A673 (cell line): ENCODE measurements around the gene SH3BP2.

Source experiments
- EZH2 ChIP-seq: fragments of 200-600 bp; sonication (generic); IDR thresholded peaks from 2 replicates; pipeline ENCODE4 v1.6.1; 2017; ENCODE audit warnings: borderline replicate concordance, low read depth, mild to moderate bottlenecking, mixed read lengths, antibody characterized with exemption, low read length; ENCODE audit not compliant: poor library complexity, severe bottlenecking
- TF ChIP-seq, protein P1 (sequence below): fragments of 300-800, 200-600 bp; sonication (generic); conservative IDR thresholded peaks from 2 replicates; pipeline ENCODE4 v1.5.1; 2017; ENCODE audit warnings: low read depth, mild to moderate bottlenecking, antibody characterized with exemption, low read length, moderate library complexity, mixed read lengths

DNA sequence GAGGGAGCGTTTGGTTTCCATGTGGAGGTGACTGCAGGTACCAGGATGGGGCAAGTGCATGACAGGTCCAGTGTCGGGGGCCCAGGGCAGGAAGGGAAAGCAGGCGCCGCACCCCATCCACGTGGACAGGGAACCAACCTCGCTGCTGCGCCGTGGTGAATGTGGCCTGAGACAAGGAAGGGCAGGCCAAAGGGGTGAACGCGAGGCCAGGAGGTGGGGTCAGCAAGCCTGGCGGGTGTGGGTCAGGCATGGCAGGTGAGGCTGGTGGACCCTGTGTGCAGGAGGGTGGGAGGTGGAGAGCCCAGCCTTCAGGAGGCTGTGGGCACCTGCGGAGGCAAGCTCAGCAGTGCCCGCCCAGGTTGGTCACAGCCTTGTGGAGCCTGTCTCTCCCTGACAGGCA is 14.7 kb downstream of the SH3BP2 start:
- TF ChIP-seq, protein P1, sequence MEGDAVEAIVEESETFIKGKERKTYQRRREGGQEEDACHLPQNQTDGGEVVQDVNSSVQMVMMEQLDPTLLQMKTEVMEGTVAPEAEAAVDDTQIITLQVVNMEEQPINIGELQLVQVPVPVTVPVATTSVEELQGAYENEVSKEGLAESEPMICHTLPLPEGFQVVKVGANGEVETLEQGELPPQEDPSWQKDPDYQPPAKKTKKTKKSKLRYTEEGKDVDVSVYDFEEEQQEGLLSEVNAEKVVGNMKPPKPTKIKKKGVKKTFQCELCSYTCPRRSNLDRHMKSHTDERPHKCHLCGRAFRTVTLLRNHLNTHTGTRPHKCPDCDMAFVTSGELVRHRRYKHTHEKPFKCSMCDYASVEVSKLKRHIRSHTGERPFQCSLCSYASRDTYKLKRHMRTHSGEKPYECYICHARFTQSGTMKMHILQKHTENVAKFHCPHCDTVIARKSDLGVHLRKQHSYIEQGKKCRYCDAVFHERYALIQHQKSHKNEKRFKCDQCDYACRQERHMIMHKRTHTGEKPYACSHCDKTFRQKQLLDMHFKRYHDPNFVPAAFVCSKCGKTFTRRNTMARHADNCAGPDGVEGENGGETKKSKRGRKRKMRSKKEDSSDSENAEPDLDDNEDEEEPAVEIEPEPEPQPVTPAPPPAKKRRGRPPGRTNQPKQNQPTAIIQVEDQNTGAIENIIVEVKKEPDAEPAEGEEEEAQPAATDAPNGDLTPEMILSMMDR, result no peak
- no peak for TF ChIP-seq EZH2
